Esophagus squamous epithelium (tissue), 4 donors: ENCODE results near the gene GTF2IRD1.

Experiments
- POLR2A ChIP-seq, 4 donors: fragments of 450-650 bp; IDR thresholded peaks; one replicate each; pipeline ENCODE4 v1.6.1; 2017; ENCODE audit warnings: antibody characterized with exemption in 4 of 4, mild to moderate bottlenecking in 4 of 4, moderate library complexity in 3 of 4
- TF ChIP-seq, protein P1 (sequence below), 6 experiments: fragments of 450-650 bp in 4 of 6; fragments of 200-600 bp in 2 of 6; sonication (generic) in 2 of 6; IDR thresholded peaks; one replicate each; pipeline ENCODE4 v1.5.1; 2016 to 2019; ENCODE audit warnings: antibody characterized with exemption in 6 of 6, mild to moderate bottlenecking in 4 of 6, moderate library complexity in 4 of 6

DNA sequence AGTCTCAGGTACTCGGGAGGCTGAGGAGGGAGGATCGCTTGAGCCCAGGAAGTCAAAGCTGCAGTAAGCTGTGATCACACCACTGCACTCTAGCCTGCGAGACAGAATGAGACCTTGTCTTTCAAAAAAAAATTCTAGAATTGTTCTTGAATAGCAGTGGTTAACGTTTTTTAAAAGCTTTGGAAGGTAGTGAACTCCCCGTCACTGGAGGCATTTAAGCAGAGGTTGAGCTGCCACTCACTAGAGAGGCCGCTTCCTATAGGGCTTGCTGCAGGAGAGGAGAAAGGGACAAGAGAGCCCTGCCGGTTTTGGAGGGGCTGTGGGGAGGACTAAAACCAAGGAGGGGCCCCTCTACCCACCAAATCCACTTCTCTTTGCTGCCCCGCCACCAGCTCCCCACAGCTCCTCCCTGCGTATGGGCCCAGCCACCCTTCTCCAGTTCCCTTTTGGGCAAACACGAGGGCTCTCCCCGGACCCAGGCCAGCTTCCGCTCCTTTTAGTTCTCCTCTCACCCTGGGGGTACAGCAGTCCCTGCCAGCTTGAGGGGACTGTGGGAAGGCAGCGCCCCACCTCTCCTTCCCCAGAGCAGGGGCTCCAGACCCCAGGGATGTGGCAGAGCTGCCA lies 116.9 kb downstream of the GTF2IRD1 start:
- TF ChIP-seq, protein P1, sequence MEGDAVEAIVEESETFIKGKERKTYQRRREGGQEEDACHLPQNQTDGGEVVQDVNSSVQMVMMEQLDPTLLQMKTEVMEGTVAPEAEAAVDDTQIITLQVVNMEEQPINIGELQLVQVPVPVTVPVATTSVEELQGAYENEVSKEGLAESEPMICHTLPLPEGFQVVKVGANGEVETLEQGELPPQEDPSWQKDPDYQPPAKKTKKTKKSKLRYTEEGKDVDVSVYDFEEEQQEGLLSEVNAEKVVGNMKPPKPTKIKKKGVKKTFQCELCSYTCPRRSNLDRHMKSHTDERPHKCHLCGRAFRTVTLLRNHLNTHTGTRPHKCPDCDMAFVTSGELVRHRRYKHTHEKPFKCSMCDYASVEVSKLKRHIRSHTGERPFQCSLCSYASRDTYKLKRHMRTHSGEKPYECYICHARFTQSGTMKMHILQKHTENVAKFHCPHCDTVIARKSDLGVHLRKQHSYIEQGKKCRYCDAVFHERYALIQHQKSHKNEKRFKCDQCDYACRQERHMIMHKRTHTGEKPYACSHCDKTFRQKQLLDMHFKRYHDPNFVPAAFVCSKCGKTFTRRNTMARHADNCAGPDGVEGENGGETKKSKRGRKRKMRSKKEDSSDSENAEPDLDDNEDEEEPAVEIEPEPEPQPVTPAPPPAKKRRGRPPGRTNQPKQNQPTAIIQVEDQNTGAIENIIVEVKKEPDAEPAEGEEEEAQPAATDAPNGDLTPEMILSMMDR (IDR thresholded peaks at IDR 0.05): no peak
- TF ChIP-seq POLR2A (IDR thresholded peaks at IDR 0.05): no peak
